Astrocyte of the cerebellum (primary cell): ENCODE measurements around the gene CFAP46.
"Not testable (repeated sequence)": the region's sequence is repeated elsewhere in the genome, so short reads cannot be mapped to it uniquely, and the experiment has no call there.

Experiments
- DNase-seq: peaks from one replicate; pipeline ENCODE4 v3.0.0-alpha.2; 2011; ENCODE audit warnings: low read depth
- H3K4me3 ChIP-seq: 2 replicates; pipeline ENCODE4 v1.5.1; 2011; ENCODE audit warnings: mild to moderate bottlenecking, low read depth, low read length, moderate library complexity
- in situ Hi-C: cut with HindIII; loops from 2 replicates; pipeline ENCODE4 v1.10.0; 2017; ENCODE audit warnings: low sequenced_read_pairs
- TF ChIP-seq, protein P1 (sequence below): IDR thresholded peaks from 2 replicates; pipeline ENCODE4 v1.5.1; 2012; ENCODE audit warnings: low read length, low read depth, moderate library complexity, mild to moderate bottlenecking; ENCODE audit errors: missing control alignments

CFAP46 gene

GRCh38 chr10:132904814-132905649, 37.3 kb downstream of the CFAP46 start:
- H3K4me3 ChIP-seq, result no peak overlapping the region
- in situ Hi-C loops, result no loop called here
- no peak for DNase-seq
- TF ChIP-seq, protein P1, sequence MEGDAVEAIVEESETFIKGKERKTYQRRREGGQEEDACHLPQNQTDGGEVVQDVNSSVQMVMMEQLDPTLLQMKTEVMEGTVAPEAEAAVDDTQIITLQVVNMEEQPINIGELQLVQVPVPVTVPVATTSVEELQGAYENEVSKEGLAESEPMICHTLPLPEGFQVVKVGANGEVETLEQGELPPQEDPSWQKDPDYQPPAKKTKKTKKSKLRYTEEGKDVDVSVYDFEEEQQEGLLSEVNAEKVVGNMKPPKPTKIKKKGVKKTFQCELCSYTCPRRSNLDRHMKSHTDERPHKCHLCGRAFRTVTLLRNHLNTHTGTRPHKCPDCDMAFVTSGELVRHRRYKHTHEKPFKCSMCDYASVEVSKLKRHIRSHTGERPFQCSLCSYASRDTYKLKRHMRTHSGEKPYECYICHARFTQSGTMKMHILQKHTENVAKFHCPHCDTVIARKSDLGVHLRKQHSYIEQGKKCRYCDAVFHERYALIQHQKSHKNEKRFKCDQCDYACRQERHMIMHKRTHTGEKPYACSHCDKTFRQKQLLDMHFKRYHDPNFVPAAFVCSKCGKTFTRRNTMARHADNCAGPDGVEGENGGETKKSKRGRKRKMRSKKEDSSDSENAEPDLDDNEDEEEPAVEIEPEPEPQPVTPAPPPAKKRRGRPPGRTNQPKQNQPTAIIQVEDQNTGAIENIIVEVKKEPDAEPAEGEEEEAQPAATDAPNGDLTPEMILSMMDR, result no peak

GRCh38 chr10:132904181-132904813, 38.1 kb downstream of the CFAP46 start:
- TF ChIP-seq, protein P1, result peak; percentile 78
- H3K4me3 ChIP-seq, result no peak overlapping the region
- no peak for DNase-seq
- in situ Hi-C loops, result no loop called here

- H3K4me3 ChIP-seq, DNase-seq, in situ Hi-C loops: not testable (repeated sequence)
Observed at GRCh38 chr10:132902656-132903575, 39.5 kb downstream of the CFAP46 start.

GRCh38 chr10:132901351-132901750, 41.0 kb downstream of the CFAP46 start:
- H3K4me3 ChIP-seq, result no peak overlapping the region
- DNase-seq, result no peak
- in situ Hi-C loops, result no loop called here
- TF ChIP-seq, protein P1, result no peak

DNA sequence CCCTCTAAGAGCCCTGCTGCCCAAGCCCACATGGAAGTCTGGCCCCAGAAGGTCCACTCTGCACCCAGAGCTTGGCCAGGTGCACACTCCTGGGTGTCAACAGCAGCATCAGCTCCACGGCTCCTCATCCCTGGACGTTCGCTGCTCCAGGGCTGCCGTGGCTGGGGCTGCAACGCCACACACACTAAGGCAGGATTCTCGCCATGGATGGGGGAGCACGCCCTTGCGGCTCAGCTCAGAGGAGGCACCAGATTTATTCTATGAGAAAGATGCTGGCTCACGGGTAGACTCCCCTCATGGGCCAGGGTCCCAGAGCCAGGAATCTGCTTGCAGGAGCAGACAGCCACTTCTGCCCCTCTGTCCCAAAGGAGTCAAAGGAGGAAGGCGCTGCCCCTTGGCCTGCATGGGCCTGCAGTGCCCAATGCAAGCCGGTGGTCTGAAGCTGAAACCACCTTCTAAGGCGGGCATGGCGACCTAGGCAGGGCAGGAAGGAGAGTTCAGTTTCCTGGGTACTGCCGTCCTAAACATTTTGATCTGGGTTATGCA, 42.1 kb downstream of the CFAP46 start:
- TF ChIP-seq, protein P1, result no peak
- in situ Hi-C loops, result no loop called here
- H3K4me3 ChIP-seq, result no peak overlapping the region
- DNase-seq, result no peak

DNA sequence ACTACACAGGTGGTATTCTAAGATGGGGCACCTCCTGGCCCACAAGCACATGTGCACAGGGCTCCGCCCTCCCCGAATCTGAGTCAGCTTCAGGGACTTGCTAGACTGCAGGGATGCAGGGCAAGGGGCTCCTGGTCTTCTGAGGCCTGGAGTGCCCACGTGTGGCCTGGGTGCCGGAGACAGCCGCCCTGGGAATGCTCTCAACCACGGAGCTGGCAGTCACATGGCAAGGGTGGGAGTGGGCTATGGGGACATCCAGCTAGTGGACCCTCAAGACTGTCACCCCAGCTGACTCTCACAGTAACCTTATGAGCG, 42.7 kb downstream of the CFAP46 start:
- no peak for DNase-seq
- TF ChIP-seq, protein P1, result no peak
- H3K4me3 ChIP-seq, result no peak overlapping the region
- in situ Hi-C loops, result no loop called here
